Glutamatergic neuron (in vitro differentiated cells): ENCODE results near the gene TRPV3. TPM values are rescaled to one million over a fixed set of nuclear protein-coding genes. Genes with fewer than 3 reads are reported as not detected.

Experiments used
- DNase-seq: peaks from one replicate; pipeline ENCODE4 v3.0.0; 2022
- H3K27ac Mint-ChIP-seq: one replicate; pipeline ENCODE4 v1.8.0; 2020; ENCODE audit warnings: mild to moderate bottlenecking, mixed read lengths, inconsistent platforms; ENCODE audit not compliant: unreplicated experiment
- H3K27me3 Mint-ChIP-seq: one replicate; pipeline ENCODE4 v1.8.0; 2020; ENCODE audit warnings: mild to moderate bottlenecking, moderate library complexity, mixed read lengths, inconsistent platforms; ENCODE audit not compliant: unreplicated experiment
- H3K36me3 Mint-ChIP-seq: one replicate; pipeline ENCODE4 v1.8.0; 2020; ENCODE audit warnings: mild to moderate bottlenecking, mixed read lengths, inconsistent platforms; ENCODE audit not compliant: unreplicated experiment
- H3K4me1 Mint-ChIP-seq: one replicate; pipeline ENCODE4 v1.8.0; 2020; ENCODE audit warnings: mild to moderate bottlenecking, low read depth, mixed read lengths, inconsistent platforms; ENCODE audit not compliant: unreplicated experiment
- H3K4me3 Mint-ChIP-seq: one replicate; pipeline ENCODE4 v1.8.0; 2020; ENCODE audit warnings: mild to moderate bottlenecking, mixed read lengths, inconsistent platforms; ENCODE audit not compliant: unreplicated experiment
- H3K9me3 Mint-ChIP-seq: one replicate; pipeline ENCODE4 v1.8.0; 2020; ENCODE audit warnings: mild to moderate bottlenecking, moderate library complexity, mixed read lengths, inconsistent platforms; ENCODE audit not compliant: unreplicated experiment
- total RNA-seq: library from RNA; stranded (reverse); fragmentation: NEBNext Ultra II Directional; extraction: Animal tissue kit (Norgen Biotek cat#: 25700); gene quantifications from one replicate; pipeline ENCODE4 v1.2.1, GENCODE V29; 2021; ENCODE audit not compliant: unreplicated experiment
- TF ChIP-seq, protein P1 (sequence below): fragments of 200-600 bp; sonication (generic); IDR thresholded peaks from one replicate; pipeline ENCODE4 v1.5.0; 2021; ENCODE audit not compliant: partially characterized antibody, unreplicated experiment

TRPV3 gene
- total RNA-seq, 1 donor from 2014 or later: 0.74 TPM

DNA sequence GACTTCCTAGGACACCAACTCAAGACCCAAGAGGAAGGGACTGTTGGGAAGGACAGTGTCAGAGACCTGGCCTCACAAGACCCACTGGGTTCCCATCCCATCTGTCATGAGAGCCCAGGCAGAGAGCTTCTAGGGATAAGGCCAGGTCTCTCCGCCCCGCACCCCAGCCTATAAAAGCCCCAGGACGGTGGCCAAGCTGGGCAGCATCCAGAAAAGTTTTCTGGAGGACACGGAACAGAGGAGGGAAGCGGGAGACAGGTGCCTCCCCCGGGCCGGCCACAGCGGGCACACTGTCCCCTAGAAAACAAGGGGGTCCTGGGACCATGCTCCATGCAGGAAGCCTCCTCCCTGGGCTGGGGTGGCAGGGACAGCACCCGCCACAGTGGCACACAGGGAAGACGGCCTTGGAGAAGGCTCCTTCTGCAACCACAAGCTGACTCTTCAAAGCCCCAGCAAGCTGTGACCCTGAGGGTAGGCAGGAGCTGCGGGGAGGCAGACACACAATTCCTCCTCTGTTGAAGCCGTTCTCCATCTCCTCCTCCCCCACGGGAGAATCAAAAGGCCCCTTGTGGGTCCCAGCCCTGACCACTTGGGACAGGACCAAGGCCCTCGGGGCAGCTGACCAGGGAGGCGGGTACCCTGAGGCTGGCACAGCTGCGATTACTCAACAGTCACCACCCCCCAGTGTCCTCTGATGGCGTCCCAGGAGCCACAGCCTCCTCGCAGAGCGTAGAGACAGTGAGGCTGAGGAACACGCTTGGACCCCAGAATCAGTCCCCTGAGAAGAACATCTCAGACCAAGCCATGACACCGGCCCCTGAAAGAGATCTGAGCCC lies 26.1 kb downstream of the TRPV3 start:
- Mint-ChIP-seq H3K4me1 (peaks cover 2% of the 10 kb centered on the region), H3K4me3 (no peak overlapping the region), H3K9me3 (peaks cover 7% of the 10 kb centered on the region), H3K27me3 (peaks cover 5% of the 10 kb centered on the region), H3K36me3 (peaks cover 5% of the 10 kb centered on the region), H3K27ac (no peak overlapping the region)
- no peak for DNase-seq
- TF ChIP-seq, protein P1, sequence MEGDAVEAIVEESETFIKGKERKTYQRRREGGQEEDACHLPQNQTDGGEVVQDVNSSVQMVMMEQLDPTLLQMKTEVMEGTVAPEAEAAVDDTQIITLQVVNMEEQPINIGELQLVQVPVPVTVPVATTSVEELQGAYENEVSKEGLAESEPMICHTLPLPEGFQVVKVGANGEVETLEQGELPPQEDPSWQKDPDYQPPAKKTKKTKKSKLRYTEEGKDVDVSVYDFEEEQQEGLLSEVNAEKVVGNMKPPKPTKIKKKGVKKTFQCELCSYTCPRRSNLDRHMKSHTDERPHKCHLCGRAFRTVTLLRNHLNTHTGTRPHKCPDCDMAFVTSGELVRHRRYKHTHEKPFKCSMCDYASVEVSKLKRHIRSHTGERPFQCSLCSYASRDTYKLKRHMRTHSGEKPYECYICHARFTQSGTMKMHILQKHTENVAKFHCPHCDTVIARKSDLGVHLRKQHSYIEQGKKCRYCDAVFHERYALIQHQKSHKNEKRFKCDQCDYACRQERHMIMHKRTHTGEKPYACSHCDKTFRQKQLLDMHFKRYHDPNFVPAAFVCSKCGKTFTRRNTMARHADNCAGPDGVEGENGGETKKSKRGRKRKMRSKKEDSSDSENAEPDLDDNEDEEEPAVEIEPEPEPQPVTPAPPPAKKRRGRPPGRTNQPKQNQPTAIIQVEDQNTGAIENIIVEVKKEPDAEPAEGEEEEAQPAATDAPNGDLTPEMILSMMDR: no peak

DNA sequence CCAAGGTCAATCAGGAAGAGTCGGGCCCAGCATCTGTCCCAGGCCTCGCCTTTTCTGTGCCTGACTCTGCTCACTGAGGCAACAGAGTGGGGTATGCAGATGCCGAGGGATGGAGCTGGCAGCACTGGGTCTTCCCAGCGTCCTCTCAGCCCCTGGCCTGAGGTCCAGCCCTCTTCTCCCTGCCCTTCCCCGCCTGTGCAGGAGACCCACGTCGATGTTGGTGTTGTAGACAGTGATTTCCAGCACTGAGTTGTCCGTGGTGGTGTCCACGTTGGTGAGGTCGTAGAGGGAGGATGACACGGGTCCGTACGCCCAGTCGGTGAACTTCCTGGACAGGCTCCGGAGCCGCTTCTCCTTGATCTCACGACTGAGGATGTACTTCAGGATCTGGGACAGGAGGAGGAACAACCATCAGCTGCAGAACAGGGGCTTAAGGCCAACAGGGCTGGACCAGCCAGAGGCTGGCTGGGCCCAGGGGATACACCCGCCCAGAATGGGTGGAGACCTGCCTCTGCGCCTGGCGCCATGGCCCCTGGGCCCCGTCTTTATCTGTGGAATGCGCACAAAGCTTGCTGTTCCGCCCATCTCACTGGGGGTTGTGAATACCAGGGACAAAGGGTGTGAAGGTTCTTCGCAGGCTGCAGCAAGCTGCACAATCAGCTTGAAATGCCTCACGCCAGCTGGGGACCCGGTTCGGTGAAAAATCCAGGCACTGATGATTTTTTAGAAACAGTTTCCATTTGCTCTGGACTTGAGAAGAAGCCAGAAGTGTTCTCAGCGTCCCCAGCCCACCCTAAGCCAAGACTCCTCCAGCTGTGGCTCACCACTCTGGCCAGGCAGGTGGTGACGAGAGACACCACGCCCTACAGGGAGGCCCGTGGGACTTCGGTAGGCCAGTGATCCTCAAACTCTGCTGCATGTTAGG lies 27.5 kb downstream of the TRPV3 start:
- Mint-ChIP-seq H3K9me3 (peaks cover 7% of the 10 kb centered on the region), H3K4me1 (no peaks in the 10 kb centered on the region), H3K36me3 (peaks cover 5% of the 10 kb centered on the region), H3K27me3 (peaks cover 2% of the 10 kb centered on the region), H3K27ac (no peak overlapping the region), H3K4me3 (no peak overlapping the region)
- TF ChIP-seq, protein P1: no peak
- DNase-seq: no peak

DNA sequence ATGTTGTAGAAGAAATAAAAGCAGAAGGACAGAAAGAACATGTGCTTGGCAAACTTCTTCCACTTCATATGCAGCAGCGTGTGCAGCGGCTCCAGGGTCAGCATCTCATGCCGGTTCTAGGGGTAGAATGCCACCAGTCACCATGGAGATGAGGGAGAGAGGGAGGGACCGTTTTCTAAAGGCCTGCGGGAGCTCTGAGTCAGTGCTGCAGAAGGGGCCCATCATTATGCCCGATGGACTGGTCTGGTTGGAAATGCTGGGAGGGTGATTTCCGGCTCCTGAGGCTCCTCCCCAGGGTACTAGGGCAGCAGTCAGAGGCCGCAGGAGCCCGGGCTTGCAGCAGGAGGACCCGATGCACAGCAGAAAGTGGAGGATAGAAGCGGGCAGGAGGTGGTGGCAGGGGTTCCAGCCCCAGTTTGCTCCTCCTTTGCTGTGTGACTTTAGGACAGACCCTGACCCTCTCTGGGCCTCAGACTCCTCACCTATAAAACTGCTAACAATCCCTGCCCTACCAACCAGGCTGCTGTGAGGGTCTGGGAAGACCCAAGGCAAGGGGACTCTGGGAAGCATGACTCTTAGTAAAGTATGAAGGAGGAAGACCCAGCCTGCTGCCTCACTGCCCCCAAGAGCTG lies 28.6 kb downstream of the TRPV3 start:
- no peak for DNase-seq
- TF ChIP-seq, protein P1: no peak
- H3K27ac Mint-ChIP-seq: no peak overlapping the region
- peaks cover 7% of the 10 kb centered on the region for H3K9me3 Mint-ChIP-seq
- peaks cover 2% of the 10 kb centered on the region for H3K27me3 Mint-ChIP-seq
- H3K36me3 Mint-ChIP-seq: peaks cover 5% of the 10 kb centered on the region
- H3K4me1 Mint-ChIP-seq: no peaks in the 10 kb centered on the region
- no peak overlapping the region for H3K4me3 Mint-ChIP-seq

DNA sequence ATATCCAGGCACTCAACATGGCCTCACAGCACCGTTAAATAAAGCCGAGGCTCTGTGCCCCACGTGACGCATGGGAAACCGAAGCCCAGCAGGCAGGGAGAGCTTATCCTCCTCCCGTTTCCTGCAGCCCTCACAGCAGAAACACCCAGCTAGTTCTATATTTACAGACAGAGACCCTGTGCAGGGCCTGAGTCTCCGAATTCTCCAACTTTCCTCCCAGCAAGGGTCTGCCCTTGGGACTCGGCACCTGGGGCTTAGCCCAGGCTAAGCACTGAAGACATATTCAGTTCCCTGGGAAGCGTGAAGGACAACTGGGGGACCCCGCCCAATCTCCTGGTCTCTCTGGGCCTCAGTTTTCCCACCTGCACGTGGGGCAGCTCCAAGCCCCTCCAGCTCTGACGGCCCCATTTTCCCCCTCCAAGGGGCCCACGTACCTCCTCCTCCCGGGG lies 29.2 kb downstream of the TRPV3 start:
- DNase-seq: no peak
- peaks cover 2% of the 10 kb centered on the region for H3K27me3 Mint-ChIP-seq
- H3K4me3 Mint-ChIP-seq: no peak overlapping the region
- peaks cover 7% of the 10 kb centered on the region for H3K9me3 Mint-ChIP-seq
- peaks cover 5% of the 10 kb centered on the region for H3K36me3 Mint-ChIP-seq
- H3K27ac Mint-ChIP-seq: no peak overlapping the region
- no peaks in the 10 kb centered on the region for H3K4me1 Mint-ChIP-seq
- TF ChIP-seq, protein P1: no peak
